ENCODE data around the gene ABCC11.

ABCC11 gene

DNA sequence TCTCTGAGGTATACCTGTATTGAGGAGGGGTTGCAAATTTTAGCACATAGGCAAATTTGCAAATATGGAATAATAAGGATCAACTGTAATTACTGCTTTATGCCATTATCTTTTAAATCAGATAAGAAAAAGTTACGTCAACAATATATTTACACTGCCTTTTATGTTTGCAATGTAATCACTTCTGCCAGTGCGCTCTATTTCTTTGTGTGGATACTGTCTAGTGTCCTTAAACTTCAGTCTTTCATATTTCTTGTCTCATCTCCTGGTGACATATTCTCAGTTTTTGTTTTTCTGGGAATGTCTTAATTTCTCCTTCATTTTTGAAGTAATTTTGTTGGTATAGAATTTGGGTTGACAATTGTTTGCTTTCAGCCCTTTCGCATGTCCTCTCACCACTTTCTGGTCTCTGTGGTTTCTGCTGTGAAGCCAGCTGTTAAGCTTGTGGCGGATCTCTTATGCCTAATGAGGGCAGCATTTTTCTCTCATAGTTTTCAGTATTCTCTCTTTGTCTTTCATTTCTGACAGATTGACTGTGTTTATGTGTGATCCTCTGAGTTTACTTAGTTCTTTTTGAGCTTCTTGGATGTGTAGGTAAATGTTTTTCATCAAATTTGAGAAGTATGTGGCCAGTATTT, 37.6 kb upstream of the ABCC11 start:
- DNase-seq (ENCODE audit: low read depth), result no peak
- TF ChIP-seq, protein P1, sequence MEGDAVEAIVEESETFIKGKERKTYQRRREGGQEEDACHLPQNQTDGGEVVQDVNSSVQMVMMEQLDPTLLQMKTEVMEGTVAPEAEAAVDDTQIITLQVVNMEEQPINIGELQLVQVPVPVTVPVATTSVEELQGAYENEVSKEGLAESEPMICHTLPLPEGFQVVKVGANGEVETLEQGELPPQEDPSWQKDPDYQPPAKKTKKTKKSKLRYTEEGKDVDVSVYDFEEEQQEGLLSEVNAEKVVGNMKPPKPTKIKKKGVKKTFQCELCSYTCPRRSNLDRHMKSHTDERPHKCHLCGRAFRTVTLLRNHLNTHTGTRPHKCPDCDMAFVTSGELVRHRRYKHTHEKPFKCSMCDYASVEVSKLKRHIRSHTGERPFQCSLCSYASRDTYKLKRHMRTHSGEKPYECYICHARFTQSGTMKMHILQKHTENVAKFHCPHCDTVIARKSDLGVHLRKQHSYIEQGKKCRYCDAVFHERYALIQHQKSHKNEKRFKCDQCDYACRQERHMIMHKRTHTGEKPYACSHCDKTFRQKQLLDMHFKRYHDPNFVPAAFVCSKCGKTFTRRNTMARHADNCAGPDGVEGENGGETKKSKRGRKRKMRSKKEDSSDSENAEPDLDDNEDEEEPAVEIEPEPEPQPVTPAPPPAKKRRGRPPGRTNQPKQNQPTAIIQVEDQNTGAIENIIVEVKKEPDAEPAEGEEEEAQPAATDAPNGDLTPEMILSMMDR (IDR thresholded peaks at IDR 0.05; ENCODE audit: low read depth, low read length, missing control alignments), result no peak
- H3K4me3 ChIP-seq (ENCODE audit: low read depth, low read length), result no peak overlapping the region

GRCh38 chr16:48282636-48283263, 35.4 kb upstream of the ABCC11 start:
- no peak for DNase-seq (ENCODE audit: low read depth)
- TF ChIP-seq, protein P1 (IDR thresholded peaks at IDR 0.05; ENCODE audit: low read depth, low read length, missing control alignments), result no peak
- no peak overlapping the region for H3K4me3 ChIP-seq (ENCODE audit: low read depth, low read length)

DNA sequence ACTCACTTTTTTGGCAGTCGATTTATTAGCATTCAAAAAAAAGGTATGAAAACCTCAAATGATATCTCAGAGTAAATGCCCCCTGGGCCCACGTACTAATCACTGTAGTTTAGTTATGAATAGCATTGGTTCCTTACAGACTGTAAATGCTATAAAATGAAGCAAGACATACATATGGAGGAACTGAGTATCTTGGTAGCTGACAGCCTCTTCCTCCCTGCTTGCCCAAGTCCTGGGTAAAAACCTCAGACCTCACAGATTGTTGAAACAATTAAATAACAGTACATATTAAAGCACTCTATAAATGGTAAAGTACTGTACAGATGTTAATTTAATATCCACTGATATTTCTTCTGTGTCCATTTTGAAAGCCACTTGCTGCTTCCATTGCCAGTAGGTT, 33.2 kb upstream of the ABCC11 start:
- TF ChIP-seq, protein P1 (IDR thresholded peaks at IDR 0.05; ENCODE audit: low read depth, low read length, missing control alignments), result no peak
- DNase-seq (ENCODE audit: low read depth), result no peak
- H3K4me3 ChIP-seq (ENCODE audit: low read depth, low read length), result no peak overlapping the region

DNA sequence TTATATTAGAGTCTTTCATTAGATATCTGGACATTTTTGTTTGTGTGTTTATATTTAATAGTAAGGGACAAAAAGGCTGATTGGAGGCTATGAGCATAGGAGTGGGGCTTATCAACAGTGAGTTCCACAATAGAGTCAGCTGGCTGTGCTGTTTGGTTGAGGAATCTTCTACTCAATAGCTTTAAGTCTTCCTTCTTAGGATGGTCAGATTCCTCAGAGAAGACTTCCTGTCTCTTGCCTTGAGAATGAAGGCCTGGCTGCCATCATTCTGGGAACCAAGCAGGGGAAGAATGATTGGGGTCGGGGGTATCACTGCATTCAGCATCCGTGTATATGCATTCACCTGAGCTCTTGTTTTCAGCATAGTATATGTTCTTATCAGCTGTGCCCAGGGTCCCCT, 31.9 kb upstream of the ABCC11 start:
- DNase-seq (ENCODE audit: low read depth), result no peak
- TF ChIP-seq, protein P1 (IDR thresholded peaks at IDR 0.05; ENCODE audit: low read depth, low read length, missing control alignments), result no peak
- no peak overlapping the region for H3K4me3 ChIP-seq (ENCODE audit: low read depth, low read length)

DNA sequence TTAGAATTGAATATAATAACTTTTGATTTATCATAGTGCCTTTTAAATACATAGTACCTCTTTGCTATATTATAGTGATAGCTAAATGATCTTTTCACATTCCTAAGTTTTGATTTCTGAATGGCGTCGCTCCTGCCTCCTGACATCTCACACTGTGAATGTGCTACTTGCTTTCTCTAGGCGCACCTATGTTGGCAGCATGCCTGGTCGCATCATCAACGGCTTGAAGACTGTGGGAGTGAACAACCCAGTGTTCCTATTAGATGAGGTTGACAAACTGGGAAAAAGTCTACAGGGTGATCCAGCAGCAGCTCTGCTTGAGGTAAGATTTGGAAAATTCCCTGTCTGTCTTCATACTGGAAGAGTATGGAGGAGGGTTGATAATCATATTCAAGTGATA, 29.8 kb upstream of the ABCC11 start:
- DNase-seq (ENCODE audit: low read depth), result no peak
- TF ChIP-seq, protein P1 (IDR thresholded peaks at IDR 0.05; ENCODE audit: low read depth, low read length, missing control alignments), result no peak
- H3K4me3 ChIP-seq (ENCODE audit: low read depth, low read length), result no peak overlapping the region

GRCh38 chr16:48276102-48276501, 28.8 kb upstream of the ABCC11 start:
- TF ChIP-seq, protein P1 (IDR thresholded peaks at IDR 0.05; ENCODE audit: low read depth, low read length, missing control alignments), result no peak
- no peak for DNase-seq (ENCODE audit: low read depth)
- no peak overlapping the region for H3K4me3 ChIP-seq (ENCODE audit: low read depth, low read length)

DNA sequence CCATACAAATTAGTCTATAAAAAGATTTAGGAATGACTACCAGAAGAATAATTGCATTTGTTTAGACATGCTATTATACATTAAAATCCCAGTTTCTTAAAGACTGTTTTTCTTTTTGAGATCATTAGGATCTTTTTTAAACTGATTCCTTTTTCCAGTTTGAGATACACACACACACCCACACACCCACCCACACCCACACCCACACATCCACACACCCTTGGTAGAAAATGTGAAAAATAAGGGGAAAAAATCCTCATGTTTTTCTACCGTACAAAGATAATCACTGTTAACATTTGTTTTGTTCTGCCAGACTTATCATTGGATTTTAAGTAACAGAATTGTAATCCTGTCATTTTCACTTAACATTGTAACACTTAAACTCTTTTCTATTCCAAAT, 27.1 kb upstream of the ABCC11 start:
- TF ChIP-seq, protein P1 (IDR thresholded peaks at IDR 0.05; ENCODE audit: low read depth, low read length, missing control alignments), result no peak
- no peak for DNase-seq (ENCODE audit: low read depth)
- no peak overlapping the region for H3K4me3 ChIP-seq (ENCODE audit: low read depth, low read length)
